ENCODE measurements around the gene KCNK7.

DNA sequence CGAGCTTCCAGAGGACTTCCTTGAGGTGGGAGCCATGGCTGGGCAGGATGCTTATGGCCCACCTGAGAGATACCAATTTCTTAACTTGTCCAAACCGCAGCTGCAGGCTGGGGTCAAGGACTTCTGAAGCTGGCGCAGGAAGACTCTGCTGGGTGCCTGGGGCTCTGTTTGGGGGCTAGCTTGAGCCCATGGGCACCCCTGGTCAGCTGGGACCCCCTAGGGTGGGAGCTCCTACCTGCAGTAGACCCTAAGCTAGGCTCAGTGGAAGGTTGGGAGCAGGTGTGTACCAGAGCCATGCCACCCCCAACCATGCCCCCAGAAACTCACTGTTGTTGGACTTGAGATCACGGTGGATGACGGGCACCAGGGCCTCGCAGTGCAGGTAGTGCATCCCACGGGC lies 17.1 kb upstream of the KCNK7 start:
- TF ChIP-seq GATA2 (IDR thresholded peaks at IDR 0.05; ENCODE audit: insufficient read depth, insufficient read length, low read depth, low read length) (no peak), POLR2AphosphoS5 (IDR thresholded peaks at IDR 0.05; ENCODE audit: insufficient read depth, low read depth, low read length) (no peak), POLR2A (IDR thresholded peaks at IDR 0.05; ENCODE audit: low read depth, low read length) (no peak), EZH2 (IDR thresholded peaks at IDR 0.05; ENCODE audit: borderline replicate concordance, low read depth, low read length, severe bottlenecking) (no peak)
- TF ChIP-seq, protein P1, sequence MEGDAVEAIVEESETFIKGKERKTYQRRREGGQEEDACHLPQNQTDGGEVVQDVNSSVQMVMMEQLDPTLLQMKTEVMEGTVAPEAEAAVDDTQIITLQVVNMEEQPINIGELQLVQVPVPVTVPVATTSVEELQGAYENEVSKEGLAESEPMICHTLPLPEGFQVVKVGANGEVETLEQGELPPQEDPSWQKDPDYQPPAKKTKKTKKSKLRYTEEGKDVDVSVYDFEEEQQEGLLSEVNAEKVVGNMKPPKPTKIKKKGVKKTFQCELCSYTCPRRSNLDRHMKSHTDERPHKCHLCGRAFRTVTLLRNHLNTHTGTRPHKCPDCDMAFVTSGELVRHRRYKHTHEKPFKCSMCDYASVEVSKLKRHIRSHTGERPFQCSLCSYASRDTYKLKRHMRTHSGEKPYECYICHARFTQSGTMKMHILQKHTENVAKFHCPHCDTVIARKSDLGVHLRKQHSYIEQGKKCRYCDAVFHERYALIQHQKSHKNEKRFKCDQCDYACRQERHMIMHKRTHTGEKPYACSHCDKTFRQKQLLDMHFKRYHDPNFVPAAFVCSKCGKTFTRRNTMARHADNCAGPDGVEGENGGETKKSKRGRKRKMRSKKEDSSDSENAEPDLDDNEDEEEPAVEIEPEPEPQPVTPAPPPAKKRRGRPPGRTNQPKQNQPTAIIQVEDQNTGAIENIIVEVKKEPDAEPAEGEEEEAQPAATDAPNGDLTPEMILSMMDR (IDR thresholded peaks at IDR 0.05; ENCODE audit: extremely low read depth in 1 of 2, insufficient read depth in 1 of 2, low read depth in 1 of 2, low read length in 2 of 2), result no peak

Measured in endothelial cell of umbilical vein (primary cell).